A549 (cell line): Measurements from ENCODE around the gene TRIM54. TPM values are rescaled to one million over a fixed set of nuclear protein-coding genes. Genes with fewer than 3 reads are reported as not detected.

ENCODE experiments used
- ATAC-seq, 2 experiments: fragments of 200-7000 bp in 1 of 2; fragments of >200 bp in 1 of 2; cut with Nextera tagmentation in 1 of 2; cut with Tn5 transposase in 1 of 2; 3 replicates each; pipeline versions ENCODE4 v1.8.0 to v1.9.1; 2018 to 2020; ENCODE audit warnings: mild to moderate bottlenecking in 1 of 2, moderate library complexity in 1 of 2
- CTCF ChIA-PET: fragments of 300-600 bp; sonication (Branson Sonifier 250); formaldehyde crosslinking; extraction: SDS; loops from one replicate; lab custom pipeline; 2021; ENCODE audit warnings: antibody characterized with exemption, inconsistent platforms; lab: Yijun Ruan, JAX
- POLR2A ChIA-PET: fragments of 350-600 bp; formaldehyde crosslinking; extraction: SDS; loops from one replicate; lab custom pipeline; 2021; ENCODE audit warnings: antibody characterized with exemption, inconsistent platforms; lab: Yijun Ruan, JAX
- DNase-seq, 2 experiments: peaks; one replicate each; pipeline versions ENCODE4 v3.0.0 to v3.0.0-alpha.2; 2011 to 2016; ENCODE audit warnings: low read depth in 1 of 2, low spot score in 1 of 2
- FAIRE-seq: peaks from 2 replicates; lab custom pipeline; 2011; peaks lifted over from hg19 to GRCh38; lab: Jason Lieb, UNC
- H3K27ac ChIP-seq, 2 experiments: fragments of >200 bp; sonication (Bioruptor Twin); formaldehyde crosslinking; 3 replicates each; pipeline ENCODE4 v1.5.1; 2016 to 2017
- H3K4me1 ChIP-seq: fragments of >200 bp; sonication (Bioruptor Twin); formaldehyde crosslinking; 3 replicates; pipeline ENCODE4 v1.6.1; 2016
- H3K4me2 ChIP-seq: fragments of >200 bp; sonication (Bioruptor Twin); formaldehyde crosslinking; 3 replicates; pipeline ENCODE4 v1.6.1; 2016
- H3K4me3 ChIP-seq: fragments of >200 bp; sonication (Bioruptor Twin); formaldehyde crosslinking; 3 replicates; pipeline ENCODE4 v1.5.1; 2016
- H3K9me3 ChIP-seq: fragments of >200 bp; sonication (Bioruptor Twin); formaldehyde crosslinking; 3 replicates; pipeline ENCODE4 v1.6.1; 2016
- ATOH8 ChIP-seq: fragments of 250-450 bp; sonication (Bioruptor Pico); IDR thresholded peaks from 2 replicates; pipeline ENCODE4 v1.5.0; 2020; ENCODE audit warnings: low read depth, mild to moderate bottlenecking, moderate library complexity
- BCL3 ChIP-seq: fragments of >200 bp; sonication (Bioruptor Twin); formaldehyde crosslinking; IDR thresholded peaks from 3 replicates; pipeline ENCODE4 v1.6.1; 2016
- BHLHE40 ChIP-seq: IDR thresholded peaks from 2 replicates; pipeline ENCODE4 v1.6.1; 2012; ENCODE audit warnings: low read depth, low read length, inconsistent platforms
- CBX8 ChIP-seq: fragments of 200-600 bp; sonication (generic); IDR thresholded peaks from 2 replicates; pipeline ENCODE4 v1.6.1; 2016
- CTCF ChIP-seq: fragments of >200 bp; sonication (Bioruptor Twin); formaldehyde crosslinking; IDR thresholded peaks from 3 replicates; pipeline ENCODE4 v1.5.1; 2016
- E2F6 ChIP-seq: IDR thresholded peaks from 2 replicates; pipeline ENCODE4 v1.6.1; 2012; ENCODE audit warnings: low read depth, borderline replicate concordance
- EHMT2 ChIP-seq: fragments of 200-600 bp; sonication (generic); IDR thresholded peaks from 2 replicates; pipeline ENCODE4 v1.6.1; 2016; ENCODE audit warnings: antibody characterized with exemption, low read depth, mild to moderate bottlenecking, moderate library complexity
- EP300 ChIP-seq, 2 experiments: fragments of >200 bp; sonication (Bioruptor Twin); formaldehyde crosslinking; IDR thresholded peaks; 2 replicates in 1 of 2; 3 replicates in 1 of 2; pipeline ENCODE4 v1.6.1; 2016 to 2017
- ESRRA ChIP-seq: fragments of 150-350 bp; IDR thresholded peaks from 2 replicates; pipeline ENCODE4 v1.6.1; 2014; ENCODE audit warnings: mild to moderate bottlenecking, low read length, borderline replicate concordance
- FOSB ChIP-seq: fragments of 250-450 bp; sonication (Bioruptor Pico); IDR thresholded peaks from 2 replicates; pipeline ENCODE4 v1.5.0; 2020; ENCODE audit warnings: mild to moderate bottlenecking, moderate library complexity
- FOSL2 ChIP-seq, 2 experiments: fragments of 450-650 bp in 1 of 2; fragments of >200 bp in 1 of 2; sonication (Bioruptor Twin) in 1 of 2; formaldehyde crosslinking; IDR thresholded peaks; 2 replicates each; pipeline versions ENCODE4 v1.5.0 to v1.6.1; 2016 to 2020; ENCODE audit warnings: mild to moderate bottlenecking in 1 of 2, moderate library complexity in 1 of 2
- HDAC2 ChIP-seq: fragments of 200-600 bp; sonication (generic); IDR thresholded peaks from 2 replicates; pipeline ENCODE4 v1.6.1; 2016
- HEYL ChIP-seq: fragments of 250-450 bp; sonication (Bioruptor Pico); IDR thresholded peaks from 2 replicates; pipeline ENCODE4 v1.8.0; 2021; ENCODE audit warnings: mild to moderate bottlenecking, moderate library complexity
- JUNB ChIP-seq: fragments of >200 bp; sonication (Bioruptor Twin); formaldehyde crosslinking; IDR thresholded peaks from 2 replicates; pipeline ENCODE4 v1.6.1; 2016
- MAFK ChIP-seq: fragments of 450-650 bp; IDR thresholded peaks from 2 replicates; pipeline ENCODE4 v1.6.1; 2014; ENCODE audit not compliant: partially characterized antibody
- MAX ChIP-seq: IDR thresholded peaks from 2 replicates; pipeline ENCODE4 v1.6.1; 2012
- NFE2L2 ChIP-seq: fragments of 150-350 bp; conservative IDR thresholded peaks from 2 replicates; pipeline ENCODE4 v1.6.1; 2014; ENCODE audit warnings: low read length
- NPAS2 ChIP-seq: fragments of 250-450 bp; sonication (Bioruptor Pico); IDR thresholded peaks from 2 replicates; pipeline ENCODE4 v1.8.0; 2022; ENCODE audit warnings: mild to moderate bottlenecking, moderate library complexity, borderline replicate concordance
- PBX3 ChIP-seq: IDR thresholded peaks from 2 replicates; pipeline ENCODE4 v1.6.1; 2012
- POLR2AphosphoS2 ChIP-seq: conservative IDR thresholded peaks from 2 replicates; pipeline ENCODE4 v1.6.1; 2012; ENCODE audit warnings: low read length, improper control_type of control experiment, inconsistent platforms
- RAD21 ChIP-seq, 2 experiments: fragments of >200 bp in 1 of 2; sonication (Bioruptor Twin) in 1 of 2; formaldehyde crosslinking in 1 of 2; IDR thresholded peaks in 1 of 2; conservative IDR thresholded peaks in 1 of 2; 2 replicates in 1 of 2; 3 replicates in 1 of 2; pipeline ENCODE4 v1.6.1; 2012 to 2018; ENCODE audit warnings: inconsistent platforms in 1 of 2
- RARB ChIP-seq: fragments of 250-450 bp; sonication (Bioruptor Pico); IDR thresholded peaks from 2 replicates; pipeline ENCODE4 v1.8.0; 2021; ENCODE audit warnings: mild to moderate bottlenecking, moderate library complexity
- RCOR1 ChIP-seq: fragments of 150-350 bp; IDR thresholded peaks from 2 replicates; pipeline ENCODE4 v1.6.1; 2014; ENCODE audit warnings: antibody characterized with exemption, low read length, low read depth
- RNF2 ChIP-seq: fragments of 200-600 bp; sonication (generic); IDR thresholded peaks from 2 replicates; pipeline ENCODE4 v1.6.1; 2016; ENCODE audit warnings: low read depth, mild to moderate bottlenecking, antibody characterized with exemption, moderate library complexity, borderline replicate concordance
- ZFP36 ChIP-seq: fragments of 450-650 bp; IDR thresholded peaks from 2 replicates; pipeline ENCODE4 v1.6.1; 2014; ENCODE audit warnings: borderline replicate concordance; ENCODE audit not compliant: partially characterized antibody
- ZNF302 ChIP-seq: fragments of 250-450 bp; sonication (Bioruptor Pico); IDR thresholded peaks from 2 replicates; pipeline ENCODE4 v1.9.0; 2021; ENCODE audit warnings: inconsistent platforms, mild to moderate bottlenecking, moderate library complexity
- WGBS: methylation state at CpG from one replicate; pipeline ENCODE4 v1.1.6; 2017; ENCODE audit errors: missing lambda C conversion rate; 5-methylcytosine and 5-hydroxymethylcytosine counted together
- polyA plus RNA-seq, 4 experiments: library from polyadenylated mRNA; depleted of rRNA in 3 of 4; stranded (reverse); fragments of >200 nt; fragmentation: RNase III in 1 of 4; extraction: RNeasy Plus Mini Kit Qiagen cat#74134 plus additional on column Dnase treatment in 1 of 4; gene quantifications; 2 replicates in 3 of 4; 3 replicates in 1 of 4; pipeline ENCODE4 v1.2.3, GENCODE V29; 2011 to 2017

TRIM54 gene
- polyA plus RNA-seq, 2 of the 4 experiments (the other 2 are of a cell fraction) = 0.13 to 0.14 TPM

- Histone ChIP-seq H3K27ac (peak overlapping the region; percentile 28 to 82; a peak in 4 of 6 replicates), H3K4me3 (peak overlapping the region; percentile 75), H3K9me3 (no peaks in the 10 kb centered on the region), H3K4me1 (peaks cover 21% of the 10 kb centered on the region), H3K4me2 (peak overlapping the region; percentile 94)
- TF ChIP-seq BCL3 (no peak), RNF2 (peak; percentile 87), PBX3 (no peak), CBX8 (peak; percentile 78), E2F6 (0 out of 2 replicates have a peak, but pooled peaks have one; percentile 21), RARB (CRISPR knock-in tag) (no peak)
- ATAC-seq = peak in 1 of 2 experiments; percentile 5; a peak in 3 of 6 replicates
- 3% methylated on average over 46 of the region's 46 CpGs for WGBS
- ChIA-PET CTCF (interaction anchor here (0.7 to 14.1 kb wide), 19 partner anchors 8 to 167 kb away, joined by 3 to 302 read pairs (median 5); partner anchors contain the start of genes DNAJC5G, MPV17, TRIM54 and UCN), POLR2A (interaction anchor here (1.1 to 1.4 kb wide), 2 partner anchors 8 to 30 kb away, joined by 4 to 5 read pairs; no protein-coding TSS in a partner anchor)
- no peak for FAIRE-seq
- DNase-seq = no peak
Measured at GRCh38 chr2:27263287-27264252, 18.7 kb upstream of the TRIM54 start.

- no peak for FAIRE-seq
- TF ChIP-seq ZFP36 (peak; percentile 81), RAD21 (conservative IDR thresholded peaks at IDR 0.05 in 1 of 2, IDR thresholded peaks at IDR 0.05 in 1 of 2) (no peak), PBX3 (no peak), RCOR1 (no peak), POLR2AphosphoS2 (no peak), JUNB (no peak), EP300 (IDR thresholded peaks at IDR 0.05) (no peak), NFE2L2 (no peak), ATOH8 (CRISPR knock-in tag) (no peak), EHMT2 (no peak), ESRRA (no peak), BHLHE40 (peak; percentile 21; the same call in 1 of the 2 replicates), HEYL (CRISPR knock-in tag) (no peak), ZNF302 (CRISPR knock-in tag) (no peak), FOSB (CRISPR knock-in tag) (no peak), CBX8 (no peak), HDAC2 (0 out of 2 replicates have a peak, but pooled peaks have one; percentile 14), MAFK (no peak), FOSL2 (IDR thresholded peaks at IDR 0.05) (no peak), FOSL2 (CRISPR knock-in tag; IDR thresholded peaks at IDR 0.05) (no peak), MAX (peak; percentile 70), NPAS2 (CRISPR knock-in tag) (no peak), CTCF (no peak)
Measured at GRCh38 chr2:27264253-27264752, 17.9 kb upstream of the TRIM54 start.

More at GRCh38 chr2:27264253-27264752, 17.9 kb upstream of the TRIM54 start:
- 2% methylated on average over 36 of the region's 38 CpGs for whole genome bisulfite sequencing
- ATAC-seq (peak; percentile 27 to 52; a peak in 5 of 6 replicates), DNase-seq (no peak)
- Histone ChIP-seq H3K4me3 (peak overlapping the region; percentile 75), H3K4me1 (peaks cover 21% of the 10 kb centered on the region), H3K4me2 (peak overlapping the region; percentile 94), H3K27ac (peak overlapping the region; percentile 32 to 73; a peak in 4 of 6 replicates), H3K9me3 (no peaks in the 10 kb centered on the region)
- ChIA-PET CTCF (interaction anchor here (0.6 to 14.1 kb wide), 33 partner anchors 9 to 302 kb away, joined by 3 to 302 read pairs (median 4); partner anchors contain the start of genes CAD, CGREF1, DNAJC5G and MPV17), POLR2A (no interaction called here)
